AG04450 (cell line): ENCODE results near the gene STT3B. TPM values are rescaled to one million over a fixed set of nuclear protein-coding genes. Genes with fewer than 3 reads are reported as not detected.

Experiments
- CTCF ChIA-PET: fragments of 300-600, 350-600 bp; formaldehyde crosslinking; extraction: SDS; loops from one replicate; lab custom pipeline; 2022; ENCODE audit warnings: antibody characterized with exemption, inconsistent platforms; lab: Charles Lee
- POLR2A ChIA-PET: fragments of 350-600 bp; formaldehyde crosslinking; extraction: SDS; loops from one replicate; lab custom pipeline; 2021; ENCODE audit warnings: antibody characterized with exemption, inconsistent platforms; lab: Yijun Ruan, JAX
- DNase-seq: peaks from one replicate; pipeline ENCODE4 v3.0.0-alpha.2; 2011; ENCODE audit warnings: low read depth, low spot score
- H3K27ac ChIP-seq: one replicate; pipeline ENCODE4 v1.5.1; 2012; ENCODE audit warnings: low read depth, low read length, control low read depth
- H3K27me3 ChIP-seq: one replicate; pipeline ENCODE4 v1.6.0; 2012; ENCODE audit warnings: low read length; ENCODE audit not compliant: control insufficient read depth, insufficient read depth
- H3K4me3 ChIP-seq: 2 replicates; pipeline ENCODE4 v1.5.1; 2011; ENCODE audit warnings: mild to moderate bottlenecking, low read depth, low read length, control low read depth
- H3K9me3 ChIP-seq: 2 replicates; pipeline ENCODE4 v1.5.1; 2012; ENCODE audit warnings: low read length; ENCODE audit not compliant: control insufficient read depth, insufficient read depth
- CTCF ChIP-seq: IDR thresholded peaks from 2 replicates; pipeline ENCODE4 v1.5.1; 2011; ENCODE audit warnings: low read depth, low read length, control low read depth, inconsistent platforms
- polyA plus RNA-seq: library from polyadenylated mRNA; depleted of rRNA; stranded (reverse); fragments of >200 nt; gene quantifications from 2 replicates; pipeline ENCODE4 v1.2.3, GENCODE V29; 2011

STT3B gene
- polyA plus RNA-seq, 1 experiment = 112 TPM

GRCh38 chr3:31624083-31624709, 91.5 kb downstream of the STT3B start:
- ChIA-PET CTCF (interaction anchor here (1.8 kb wide), 1 partner anchor 13 kb away, joined by 4 read pairs; no protein-coding TSS in a partner anchor), POLR2A (no interaction called here)

DNA sequence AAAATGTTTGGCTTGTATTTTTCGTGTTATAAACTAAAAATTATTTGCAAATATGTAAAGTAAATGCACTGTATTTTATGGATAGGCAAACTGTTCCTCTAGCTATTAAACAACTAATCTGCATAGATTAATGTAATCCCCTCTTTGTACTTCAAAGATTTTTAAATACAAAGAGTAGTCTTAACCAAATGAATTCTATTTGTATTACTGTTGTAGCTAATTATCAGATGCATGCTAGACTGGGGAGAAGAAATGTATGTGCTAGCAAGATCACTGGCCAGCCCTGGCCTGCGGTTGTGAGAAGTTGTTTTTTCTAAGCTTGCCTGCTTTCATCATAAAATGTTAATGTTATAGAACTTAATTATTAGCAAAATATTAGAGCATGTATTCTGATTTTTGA, 92.6 kb downstream of the STT3B start:
- Histone ChIP-seq H3K9me3 (no peaks in the 10 kb centered on the region), H3K4me3 (no peak overlapping the region), H3K27me3 (no peaks in the 10 kb centered on the region), H3K27ac (no peak overlapping the region)
- DNase-seq = no peak
- no peak for TF ChIP-seq CTCF
- ChIA-PET POLR2A (no interaction called here), CTCF (interaction anchor here (0.6 kb wide), 1 partner anchor 143 kb away, joined by 3 read pairs; no protein-coding TSS in a partner anchor)

More at GRCh38 chr3:31624083-31624709, 91.5 kb downstream of the STT3B start:
- H3K4me3 ChIP-seq = no peak overlapping the region
- no peaks in the 10 kb centered on the region for H3K9me3 ChIP-seq
- H3K27ac ChIP-seq = no peak overlapping the region
- no peak for TF ChIP-seq CTCF
- no peak for DNase-seq
- no peaks in the 10 kb centered on the region for H3K27me3 ChIP-seq

- ChIA-PET CTCF (no interaction called here), POLR2A (no interaction called here)
- Histone ChIP-seq H3K27me3 (no peaks in the 10 kb centered on the region), H3K27ac (no peak overlapping the region), H3K9me3 (no peaks in the 10 kb centered on the region), H3K4me3 (no peak overlapping the region)
- no peak for DNase-seq
- TF ChIP-seq CTCF = no peak
Observed at GRCh38 chr3:31629054-31629453, 96.3 kb downstream of the STT3B start.

DNA sequence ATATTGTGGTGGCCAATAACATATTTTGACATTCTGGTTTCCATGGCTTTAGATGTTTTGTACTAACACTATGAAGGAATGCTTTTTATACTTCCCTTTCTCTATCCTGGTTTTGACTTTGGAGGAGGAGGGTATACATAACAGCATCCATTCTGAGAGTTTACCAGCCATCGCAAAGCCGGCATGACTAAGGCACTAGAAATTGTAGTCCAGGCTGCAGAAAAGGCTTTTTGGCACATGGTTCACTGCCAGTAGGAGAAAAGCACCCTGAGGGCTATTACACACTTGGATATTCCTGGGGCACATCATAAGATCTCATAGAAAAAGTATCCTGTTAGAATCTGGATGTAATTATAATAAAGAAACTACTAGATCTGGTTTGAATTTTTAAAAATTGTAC, 101.8 kb downstream of the STT3B start:
- TF ChIP-seq CTCF = no peak
- no peak for DNase-seq
- POLR2A ChIA-PET = no interaction called here
- Histone ChIP-seq H3K27ac (no peak overlapping the region), H3K9me3 (no peaks in the 10 kb centered on the region), H3K27me3 (no peaks in the 10 kb centered on the region), H3K4me3 (no peak overlapping the region)
- CTCF ChIA-PET = no interaction called here

DNA sequence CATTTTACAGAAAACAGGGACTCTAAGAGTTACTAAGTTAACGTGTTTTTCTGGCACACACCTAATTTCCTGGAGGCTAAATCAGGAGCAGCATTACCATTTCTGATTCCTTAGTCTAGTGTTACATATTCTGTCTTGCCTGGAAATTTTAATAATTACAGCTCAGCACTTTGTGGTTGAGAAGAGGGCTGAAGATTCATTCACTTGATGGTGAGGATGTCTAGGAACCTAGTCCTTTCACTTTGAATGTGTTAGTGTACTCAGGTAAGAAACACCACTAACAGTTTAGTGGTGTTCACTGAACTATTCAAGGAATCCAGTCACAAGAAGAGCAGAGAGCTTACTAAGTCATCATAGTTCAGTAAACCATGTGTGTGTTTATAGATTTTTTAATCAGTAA, 102.8 kb downstream of the STT3B start:
- no peak for DNase-seq
- Histone ChIP-seq H3K4me3 (no peak overlapping the region), H3K9me3 (no peaks in the 10 kb centered on the region), H3K27ac (no peak overlapping the region), H3K27me3 (no peaks in the 10 kb centered on the region)
- ChIA-PET CTCF (interaction anchor here (0.5 to 1.4 kb wide), 4 partner anchors 62 to 540 kb away, joined by 3 to 7 read pairs (median 4); no protein-coding TSS in a partner anchor), POLR2A (interaction anchor here (0.6 kb wide), 1 partner anchor 467 kb away, joined by 4 read pairs; no protein-coding TSS in a partner anchor)
- no peak for TF ChIP-seq CTCF
